ENCODE measurements around the gene SYCP3.

GRCh38 chr12:101759396-101760047 is 20.3 kb upstream of the SYCP3 start:
- TF ChIP-seq CTCF (IDR thresholded peaks at IDR 0.05) (peak; percentile 51 to 89 (median 88)), POLR2A (IDR thresholded peaks at IDR 0.05) (no peak)
